ENCODE measurements around the gene ADM2.

The ADM2 gene

DNA sequence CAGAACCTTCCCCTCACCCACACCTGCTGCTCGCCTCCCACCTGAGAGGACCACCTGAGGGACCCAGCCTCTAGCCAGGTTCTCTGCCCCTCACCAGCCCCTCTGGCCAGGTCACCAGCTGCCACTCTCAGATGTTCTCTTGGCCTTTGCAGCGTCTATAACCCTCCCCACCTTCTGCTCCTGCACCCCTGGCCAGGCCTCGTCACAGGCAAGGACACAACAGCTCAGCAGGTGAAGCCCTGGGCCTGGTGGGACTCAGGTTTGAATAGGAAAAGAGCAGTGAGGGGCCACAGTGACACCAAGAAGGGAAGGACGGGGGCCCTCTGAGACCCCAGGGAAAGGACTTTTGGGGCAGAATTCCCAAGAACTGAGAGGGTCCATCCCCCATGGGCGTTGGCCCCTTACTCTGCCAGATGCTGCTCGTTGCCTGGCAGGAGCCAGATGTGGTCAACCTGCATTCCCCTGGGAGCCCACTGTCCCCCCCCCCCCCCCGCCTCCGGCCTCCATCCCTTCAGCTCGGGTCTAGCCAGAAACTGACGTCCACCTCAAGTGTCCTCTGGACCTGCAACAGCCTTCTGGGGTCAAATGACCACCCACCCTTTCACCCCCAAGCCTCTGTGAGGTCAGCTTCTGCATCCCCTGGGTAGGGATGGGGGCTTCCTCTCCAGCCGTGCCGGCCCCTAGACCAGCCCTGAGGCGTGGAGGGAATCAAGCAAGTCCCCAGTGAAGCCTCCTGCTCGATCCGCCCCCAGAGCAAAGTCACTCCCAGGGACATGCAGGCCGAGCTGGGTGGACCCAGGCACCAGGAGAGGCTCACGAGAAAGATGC, 35.2 kb upstream of the ADM2 start:
- no peak for DNase-seq

GRCh38 chr22:50446708-50447575, 34.4 kb upstream of the ADM2 start:
- no peak for DNase-seq

DNA sequence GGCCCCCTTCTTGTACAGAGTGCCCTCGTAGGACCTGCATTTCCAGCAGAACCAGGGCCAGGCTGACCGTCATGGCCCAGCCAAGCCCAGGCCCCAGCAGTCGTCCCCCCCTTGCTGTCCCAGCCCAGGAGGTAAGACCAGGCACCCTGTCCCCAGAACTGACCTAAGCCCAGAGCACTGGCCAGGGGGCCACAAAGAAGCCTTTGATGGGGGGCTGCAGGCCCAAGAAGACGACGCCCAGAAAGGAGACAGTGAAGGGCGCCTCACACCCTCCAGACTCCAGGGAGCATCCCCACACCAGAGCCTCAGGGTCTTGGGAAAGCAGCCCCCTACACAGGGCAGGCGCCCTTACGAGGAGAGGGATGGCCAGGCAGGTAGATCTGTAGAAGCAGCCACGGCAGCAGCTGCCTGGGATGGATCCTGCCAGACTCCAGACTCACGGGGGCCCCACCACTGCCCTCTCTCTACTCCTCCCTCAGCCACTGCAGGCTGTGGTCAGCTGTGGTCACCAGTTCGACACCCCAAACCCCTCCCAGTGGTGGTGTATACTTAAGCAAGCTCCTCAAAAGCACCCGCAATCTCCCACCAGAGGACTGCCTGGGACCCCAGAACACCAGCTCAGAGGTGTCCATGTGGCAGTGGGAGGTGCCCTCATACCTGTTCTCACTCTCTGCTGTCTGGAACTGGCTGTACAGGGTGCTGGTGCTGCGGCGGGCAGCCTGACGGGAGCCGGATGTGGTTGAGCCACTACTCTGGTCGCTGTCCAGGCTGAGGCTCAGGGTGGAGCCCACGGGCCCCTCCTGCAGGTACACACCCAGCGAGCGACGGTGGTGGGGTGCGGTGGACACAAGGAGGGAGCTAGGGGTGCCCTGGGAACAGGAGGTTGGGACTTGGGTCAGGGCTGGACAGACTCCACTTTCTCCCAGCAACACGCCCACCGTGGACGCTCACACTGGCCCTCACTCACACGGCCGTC, 33.5 kb upstream of the ADM2 start:
- no peak for DNase-seq

DNA sequence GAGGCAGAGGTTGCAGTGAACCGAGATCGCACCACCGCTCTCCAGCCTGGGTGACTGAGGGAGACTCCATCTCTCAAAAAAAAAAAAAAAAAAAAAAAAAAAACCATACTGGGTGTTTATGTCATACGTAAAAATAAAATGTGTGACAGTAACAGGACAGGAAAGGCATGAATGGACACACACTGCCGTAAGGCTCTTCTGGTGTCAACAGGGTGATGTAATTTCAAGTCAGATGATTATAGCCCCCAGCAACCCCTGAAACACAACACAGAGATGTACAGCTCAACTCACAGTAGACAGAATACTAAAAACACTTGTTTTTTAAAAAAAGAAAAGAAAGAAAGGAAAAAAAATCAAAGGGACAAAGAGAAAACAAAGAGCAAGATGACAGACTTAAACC, 28.7 kb upstream of the ADM2 start:
- no peak for DNase-seq

DNA sequence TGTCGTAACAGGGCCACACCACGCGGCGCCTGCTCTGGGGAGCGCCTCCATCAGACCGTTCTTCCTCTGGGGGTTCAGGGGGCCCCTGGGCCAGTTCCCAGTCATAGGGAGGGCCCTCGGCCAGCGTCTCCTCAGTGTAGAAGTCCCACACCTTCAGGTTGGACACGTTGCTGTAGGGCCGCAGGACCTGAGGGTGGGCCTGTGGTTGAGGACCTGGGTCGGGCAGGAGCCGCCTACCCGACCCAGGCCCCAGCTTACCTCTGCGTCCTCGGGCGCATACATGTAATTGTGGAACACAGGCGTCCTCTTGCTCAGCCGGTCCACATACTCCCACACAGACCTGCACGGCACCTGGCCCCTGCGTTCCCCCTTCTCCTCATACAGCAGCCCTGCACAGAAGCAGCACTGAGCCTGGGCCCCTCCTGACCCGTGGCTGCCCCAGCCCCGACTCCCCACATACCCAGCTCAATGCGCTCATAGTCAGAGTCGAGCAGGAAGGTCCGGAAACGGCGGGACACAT, 26.7 kb upstream of the ADM2 start:
- DNase-seq: no peak

GRCh38 chr22:50455201-50455600, 26.1 kb upstream of the ADM2 start:
- no peak for DNase-seq

DNA sequence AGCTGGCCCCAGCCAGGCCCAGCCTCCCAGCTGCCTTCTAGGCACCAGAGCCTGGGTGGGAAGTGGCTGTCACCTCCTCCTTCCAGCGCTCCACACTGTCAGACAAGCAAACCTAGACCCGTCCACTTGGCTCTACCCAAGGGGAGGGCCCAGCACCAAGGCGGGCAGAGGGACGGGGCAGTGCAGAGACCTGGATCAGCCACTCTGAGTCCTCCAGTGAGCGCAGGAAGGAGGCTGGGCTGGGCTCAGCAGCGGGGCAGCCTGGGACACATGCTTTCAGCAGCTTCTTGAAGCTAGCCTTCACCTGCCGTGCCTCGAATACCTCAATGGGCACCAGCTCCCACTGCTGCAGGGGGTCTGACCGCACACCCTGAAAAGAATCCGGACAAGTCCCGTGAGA, 25.3 kb upstream of the ADM2 start:
- DNase-seq: no peak

GRCh38 chr22:50456466-50457234, 24.7 kb upstream of the ADM2 start:
- no peak for DNase-seq

DNA sequence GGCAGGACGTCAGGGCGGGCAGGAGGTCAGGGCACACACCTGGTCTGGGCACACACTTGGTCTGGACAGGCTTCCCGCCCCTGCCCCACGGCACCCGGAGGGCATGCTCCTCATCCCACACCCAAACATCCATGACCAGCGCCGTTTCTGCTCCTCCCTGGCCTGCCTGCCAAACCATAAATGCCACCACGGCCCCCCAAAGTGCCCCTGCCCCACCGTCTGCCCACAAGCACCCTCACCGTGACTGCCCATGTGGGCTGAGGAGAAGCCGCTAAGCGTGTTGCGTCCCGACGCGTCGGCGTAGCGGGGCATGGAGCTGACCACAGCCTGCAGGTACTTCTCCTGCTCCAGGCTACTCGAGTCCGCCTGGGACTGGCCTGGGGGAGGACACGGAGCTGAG, 22.3 kb upstream of the ADM2 start:
- DNase-seq: no peak

DNA sequence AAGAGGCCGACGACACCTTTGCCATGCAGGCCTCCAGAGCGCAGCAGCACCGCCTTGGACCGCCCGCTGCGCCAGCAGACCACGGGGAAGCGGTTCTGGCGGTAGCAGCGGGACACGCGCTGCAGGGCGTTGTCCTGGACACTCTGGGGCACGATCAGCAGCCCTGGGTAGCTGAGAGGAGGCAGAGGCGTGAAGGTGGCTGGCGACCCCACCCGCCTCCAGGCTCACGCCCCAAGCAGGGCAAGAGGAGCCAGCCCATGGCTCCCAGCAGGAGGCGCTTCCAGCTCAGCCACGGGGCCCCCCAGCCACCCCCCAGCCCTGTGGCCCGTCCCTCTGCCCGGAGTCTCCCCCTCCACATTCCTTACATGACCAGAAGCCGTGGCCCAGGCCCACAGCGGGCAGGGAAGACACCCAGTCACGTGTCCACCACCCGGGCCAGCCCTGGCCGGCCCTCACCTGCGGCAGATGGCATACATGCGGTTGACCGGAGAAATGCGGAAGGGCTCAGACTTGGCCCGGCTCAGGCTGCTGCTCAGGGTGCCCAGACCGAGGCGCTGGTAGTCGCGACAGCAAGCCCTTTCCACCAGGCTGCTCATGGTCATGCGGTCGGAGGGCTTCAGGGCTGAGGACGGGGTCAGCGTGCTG, 21.7 kb upstream of the ADM2 start:
- no peak for DNase-seq

DNA sequence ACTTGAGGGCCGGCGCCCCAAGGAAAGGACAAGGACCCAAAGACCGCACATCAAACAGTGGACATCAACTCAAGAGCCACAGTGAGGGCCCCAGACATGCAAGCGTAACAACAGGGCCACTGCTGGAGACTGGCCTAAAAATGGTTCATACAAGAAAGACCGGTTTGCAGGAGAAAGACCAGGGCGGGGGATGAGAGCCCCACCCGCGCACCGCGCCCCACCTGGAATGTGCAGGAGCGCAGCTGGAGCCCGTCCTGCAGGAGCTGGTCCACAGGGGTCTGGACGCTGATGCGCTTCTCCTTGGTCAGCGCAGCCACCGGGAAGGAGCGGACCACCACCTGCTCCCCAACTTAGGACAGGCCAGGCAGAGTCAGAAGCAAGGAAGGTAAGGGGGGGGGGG, 20.4 kb upstream of the ADM2 start:
- no peak for DNase-seq

DNA sequence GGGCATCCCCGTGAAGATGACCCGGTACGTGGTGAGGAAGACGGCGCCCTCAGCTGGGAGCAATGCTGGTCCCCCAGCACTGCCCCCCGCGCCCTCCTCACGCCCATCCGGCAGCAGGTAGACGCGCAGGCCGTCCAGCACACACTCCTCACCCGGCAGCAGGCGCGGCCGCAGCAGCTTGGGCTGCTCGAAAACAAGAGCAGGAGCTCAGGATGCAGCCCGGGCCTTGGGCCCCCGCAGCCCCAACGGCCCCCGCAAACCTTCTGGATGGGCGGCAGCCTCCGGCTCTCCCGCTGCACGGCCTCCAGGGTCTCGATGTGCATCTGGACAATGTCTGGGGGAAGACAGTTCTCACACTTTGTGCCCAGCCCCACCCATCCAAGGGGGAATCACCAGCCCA, 19.8 kb upstream of the ADM2 start:
- DNase-seq: no peak

DNA sequence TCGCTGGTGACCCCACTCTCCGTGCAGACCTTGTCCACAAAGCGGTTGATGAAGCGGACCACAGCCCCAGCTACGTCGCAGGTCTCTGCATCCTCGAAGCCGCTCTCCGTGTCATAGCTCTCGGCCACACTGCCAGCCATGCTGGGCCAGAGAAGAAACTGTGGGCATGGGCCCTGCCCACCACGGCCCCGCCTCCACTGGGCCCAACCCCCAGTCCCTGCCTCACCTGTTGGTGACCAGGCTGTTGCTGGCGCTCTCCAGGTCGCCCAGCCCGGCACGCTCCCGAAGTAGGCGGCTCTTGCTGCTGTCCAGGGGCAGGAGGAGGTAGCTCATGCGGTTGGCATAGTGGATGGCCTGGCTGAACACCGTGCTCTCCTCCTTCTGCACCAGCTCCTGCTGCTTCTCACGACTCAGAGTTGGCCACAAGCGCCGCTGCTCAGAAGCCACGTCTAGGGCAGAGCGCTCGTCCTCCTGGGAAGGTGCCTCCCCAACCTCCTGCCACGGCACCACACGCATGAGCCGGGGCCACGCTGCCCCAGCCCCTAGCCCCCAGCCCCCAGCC, 19.3 kb upstream of the ADM2 start:
- DNase-seq: no peak

GRCh38 chr22:50463188-50463900, 18.0 kb upstream of the ADM2 start:
- no peak for DNase-seq

DNA sequence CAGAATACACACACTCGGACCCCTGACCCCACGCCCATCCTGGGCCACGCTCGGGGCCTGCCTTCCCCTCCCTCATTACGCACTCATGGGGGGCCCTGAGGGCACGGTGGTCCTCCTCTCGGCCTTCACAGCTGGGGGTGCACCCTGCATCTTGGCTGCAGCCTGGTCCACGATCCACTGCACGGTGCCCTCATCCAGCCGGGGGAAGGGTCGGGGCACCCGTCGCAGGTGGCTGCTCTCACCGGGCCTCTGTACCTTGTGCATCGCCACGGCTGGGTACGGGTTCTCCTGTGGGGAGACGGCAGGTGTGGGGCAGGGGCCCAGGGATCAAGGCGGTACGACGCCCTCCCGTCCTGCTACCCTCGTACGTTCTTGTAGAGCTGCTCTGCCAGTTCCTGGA, 16.9 kb upstream of the ADM2 start:
- DNase-seq: no peak

DNA sequence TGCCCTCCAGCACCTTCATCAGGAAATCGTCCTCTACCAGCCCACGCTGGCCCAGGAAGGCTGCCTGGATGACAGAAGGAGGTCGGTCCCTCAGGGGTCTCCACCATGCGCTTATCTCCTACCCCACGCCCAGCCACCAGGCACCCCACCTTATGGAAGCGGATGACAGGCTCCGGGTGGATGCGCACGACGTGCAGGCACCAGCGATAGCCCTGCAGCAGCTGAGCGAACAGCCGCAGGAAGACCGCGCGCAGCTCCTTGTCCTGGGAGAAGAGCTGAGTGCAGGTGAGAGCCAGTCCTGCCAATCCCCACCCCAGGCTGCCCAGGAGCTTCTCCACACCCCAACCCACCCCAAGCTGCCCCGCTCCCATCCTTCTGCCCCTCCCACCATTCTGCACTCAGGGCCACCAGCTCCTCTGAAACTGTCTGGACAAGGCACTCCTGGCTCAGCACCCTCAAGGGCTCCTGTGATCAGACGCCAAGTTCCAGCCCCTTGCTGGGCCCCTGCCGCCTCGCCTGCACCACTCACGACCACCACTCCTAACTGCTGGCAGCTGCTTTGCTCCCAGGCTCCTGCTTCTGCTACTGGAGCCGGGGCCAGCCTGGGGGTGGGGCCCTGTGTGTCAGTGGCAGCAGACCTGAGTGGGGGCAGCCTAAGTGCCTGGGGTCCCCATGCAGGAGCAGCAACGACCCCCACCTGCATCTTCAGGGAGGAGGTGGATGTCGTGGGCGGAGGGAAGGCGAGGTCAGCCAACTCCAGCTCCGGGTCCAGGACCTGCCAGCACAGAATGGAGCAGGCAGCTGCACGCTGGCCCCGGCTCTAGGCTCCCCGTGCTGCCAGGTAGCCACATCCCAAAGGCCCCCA, 16.0 kb upstream of the ADM2 start:
- no peak for DNase-seq

- no peak for DNase-seq
These were observed 14.0 kb upstream of the ADM2 start for GRCh38 chr22:50467341-50467740.

GRCh38 chr22:50467773-50468440, 13.4 kb upstream of the ADM2 start:
- DNase-seq: no peak

GRCh38 chr22:50468626-50469025, 12.7 kb upstream of the ADM2 start:
- no peak for DNase-seq

Measured in activated T-cell treated with anti-CD3 and anti-CD28 coated beads, Interleukin-2, amount 50 U/mL, for 1 hour (primary cell).